ENCODE results near the gene STK32B.

Gene STK32B

DNA sequence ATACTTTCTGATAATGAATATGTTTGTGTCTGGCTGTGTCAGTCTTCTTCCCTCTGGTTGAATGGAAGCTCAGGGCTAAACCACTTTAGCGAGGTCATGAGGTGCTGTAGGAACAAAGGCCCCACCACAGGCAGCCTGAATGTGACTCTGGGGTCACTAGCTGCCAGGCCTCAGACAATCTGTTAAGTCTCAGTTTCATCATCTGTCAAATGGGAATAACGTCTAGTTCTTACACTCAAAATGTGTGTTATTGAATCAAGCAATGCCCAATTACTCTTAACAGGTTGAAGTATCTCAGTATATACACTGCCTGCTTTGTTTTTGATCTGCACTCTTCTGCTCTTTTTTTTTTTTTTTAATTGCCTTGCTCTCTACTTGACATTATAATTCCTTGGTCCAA lies 148.6 kb downstream of the STK32B start:
- TF ChIP-seq, protein P1, sequence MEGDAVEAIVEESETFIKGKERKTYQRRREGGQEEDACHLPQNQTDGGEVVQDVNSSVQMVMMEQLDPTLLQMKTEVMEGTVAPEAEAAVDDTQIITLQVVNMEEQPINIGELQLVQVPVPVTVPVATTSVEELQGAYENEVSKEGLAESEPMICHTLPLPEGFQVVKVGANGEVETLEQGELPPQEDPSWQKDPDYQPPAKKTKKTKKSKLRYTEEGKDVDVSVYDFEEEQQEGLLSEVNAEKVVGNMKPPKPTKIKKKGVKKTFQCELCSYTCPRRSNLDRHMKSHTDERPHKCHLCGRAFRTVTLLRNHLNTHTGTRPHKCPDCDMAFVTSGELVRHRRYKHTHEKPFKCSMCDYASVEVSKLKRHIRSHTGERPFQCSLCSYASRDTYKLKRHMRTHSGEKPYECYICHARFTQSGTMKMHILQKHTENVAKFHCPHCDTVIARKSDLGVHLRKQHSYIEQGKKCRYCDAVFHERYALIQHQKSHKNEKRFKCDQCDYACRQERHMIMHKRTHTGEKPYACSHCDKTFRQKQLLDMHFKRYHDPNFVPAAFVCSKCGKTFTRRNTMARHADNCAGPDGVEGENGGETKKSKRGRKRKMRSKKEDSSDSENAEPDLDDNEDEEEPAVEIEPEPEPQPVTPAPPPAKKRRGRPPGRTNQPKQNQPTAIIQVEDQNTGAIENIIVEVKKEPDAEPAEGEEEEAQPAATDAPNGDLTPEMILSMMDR (IDR thresholded peaks at IDR 0.05; ENCODE audit: low read depth, low read length): no peak
- no peak overlapping the region for H3K4me3 ChIP-seq (ENCODE audit: low read depth, low read length)

DNA sequence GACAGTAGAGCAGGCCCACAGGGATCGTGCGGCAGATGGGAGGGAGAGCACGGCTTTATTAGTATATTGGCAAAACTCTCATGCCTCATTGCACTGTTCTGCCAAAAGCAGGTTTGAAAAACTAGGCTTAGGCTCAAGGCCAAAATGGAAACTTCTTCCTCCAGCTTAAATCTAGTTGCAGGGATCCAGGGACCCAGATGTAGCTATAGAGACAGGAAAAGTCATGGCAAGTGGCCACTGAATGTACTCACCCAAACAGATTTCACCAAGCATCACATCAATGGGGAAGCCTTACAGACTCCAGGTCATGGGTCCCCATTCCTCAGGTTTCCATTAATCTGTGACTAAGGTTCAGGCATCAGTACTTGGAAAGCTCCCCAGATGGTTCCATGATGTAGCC lies 149.2 kb downstream of the STK32B start:
- TF ChIP-seq, protein P1 (IDR thresholded peaks at IDR 0.05; ENCODE audit: low read depth, low read length): no peak

DNA sequence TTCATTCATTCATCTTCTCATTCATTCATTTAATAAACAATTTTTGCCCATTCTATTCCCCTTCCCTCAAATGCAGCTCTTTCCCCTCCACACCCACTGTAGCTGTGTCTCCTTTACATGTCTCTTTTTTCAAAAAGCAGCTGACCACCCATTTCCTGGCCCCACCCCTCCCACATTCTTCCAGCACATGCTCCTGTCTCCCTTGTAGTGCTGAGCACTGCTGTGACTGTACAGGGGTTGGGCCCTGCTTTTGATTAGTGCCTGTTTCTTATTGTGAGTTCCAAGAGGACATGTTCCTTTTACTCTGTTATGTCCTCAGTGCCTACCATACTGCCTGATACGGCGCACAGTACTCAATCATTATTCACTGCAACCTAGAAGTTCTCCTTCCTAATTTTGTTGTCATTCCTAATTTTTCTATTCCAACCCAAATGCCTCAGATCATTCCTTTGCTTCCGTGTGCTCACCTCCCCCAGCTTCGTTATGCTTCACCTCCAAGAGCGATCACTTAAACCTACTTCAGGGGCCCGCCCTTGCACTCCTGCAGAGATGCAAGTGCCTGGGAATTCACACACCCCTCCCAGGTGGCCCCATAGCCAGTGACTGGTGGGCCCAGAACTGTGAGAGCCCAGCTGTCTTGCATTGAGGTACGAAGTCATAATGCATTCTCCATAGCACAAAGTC lies 152.2 kb downstream of the STK32B start:
- TF ChIP-seq, protein P1 (IDR thresholded peaks at IDR 0.05; ENCODE audit: low read depth, low read length): no peak
- no peak overlapping the region for H3K4me3 ChIP-seq (ENCODE audit: low read depth, low read length)

More for the DNA sequence above, 149.2 kb downstream of the STK32B start:
- H3K4me3 ChIP-seq (ENCODE audit: low read depth, low read length): no peak overlapping the region

DNA sequence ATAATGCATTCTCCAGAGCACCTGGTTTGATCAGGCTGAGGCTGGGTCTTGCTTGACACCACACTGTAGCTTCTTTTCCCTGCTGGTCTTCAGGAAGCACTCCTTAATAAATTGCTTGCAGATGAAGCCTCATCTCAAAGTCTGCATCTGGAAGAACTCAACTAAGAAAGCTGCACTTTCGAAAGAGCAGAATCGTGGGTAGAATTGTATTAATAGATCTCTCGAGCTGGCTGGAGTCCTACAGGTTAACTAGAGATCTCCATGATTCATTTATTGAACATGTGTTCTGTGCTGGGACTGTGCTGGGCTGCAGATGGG lies 152.7 kb downstream of the STK32B start:
- no peak overlapping the region for H3K4me3 ChIP-seq (ENCODE audit: low read depth, low read length)
- TF ChIP-seq, protein P1 (IDR thresholded peaks at IDR 0.05; ENCODE audit: low read depth, low read length): no peak

DNA sequence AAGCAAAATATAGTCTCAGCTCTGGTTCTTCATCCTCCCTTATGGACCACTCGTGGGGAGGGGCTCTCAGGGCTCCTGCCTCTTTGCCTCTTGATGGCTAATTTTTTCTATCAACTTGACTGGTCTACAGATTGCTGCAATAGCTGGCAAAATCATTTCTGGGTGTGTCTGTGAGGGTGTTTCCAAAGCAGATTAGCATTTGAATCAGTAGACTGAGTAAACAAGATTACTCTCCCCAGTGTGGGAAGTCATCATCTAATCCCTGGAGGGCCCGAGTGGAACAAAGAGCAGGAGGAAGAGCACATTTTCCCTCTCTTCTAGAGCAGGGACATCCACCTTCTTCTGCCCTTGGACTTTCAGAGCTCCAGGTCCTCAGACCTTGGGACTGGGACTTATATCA lies 153.5 kb downstream of the STK32B start:
- no peak overlapping the region for H3K4me3 ChIP-seq (ENCODE audit: low read depth, low read length)
- TF ChIP-seq, protein P1 (IDR thresholded peaks at IDR 0.05; ENCODE audit: low read depth, low read length): no peak

DNA sequence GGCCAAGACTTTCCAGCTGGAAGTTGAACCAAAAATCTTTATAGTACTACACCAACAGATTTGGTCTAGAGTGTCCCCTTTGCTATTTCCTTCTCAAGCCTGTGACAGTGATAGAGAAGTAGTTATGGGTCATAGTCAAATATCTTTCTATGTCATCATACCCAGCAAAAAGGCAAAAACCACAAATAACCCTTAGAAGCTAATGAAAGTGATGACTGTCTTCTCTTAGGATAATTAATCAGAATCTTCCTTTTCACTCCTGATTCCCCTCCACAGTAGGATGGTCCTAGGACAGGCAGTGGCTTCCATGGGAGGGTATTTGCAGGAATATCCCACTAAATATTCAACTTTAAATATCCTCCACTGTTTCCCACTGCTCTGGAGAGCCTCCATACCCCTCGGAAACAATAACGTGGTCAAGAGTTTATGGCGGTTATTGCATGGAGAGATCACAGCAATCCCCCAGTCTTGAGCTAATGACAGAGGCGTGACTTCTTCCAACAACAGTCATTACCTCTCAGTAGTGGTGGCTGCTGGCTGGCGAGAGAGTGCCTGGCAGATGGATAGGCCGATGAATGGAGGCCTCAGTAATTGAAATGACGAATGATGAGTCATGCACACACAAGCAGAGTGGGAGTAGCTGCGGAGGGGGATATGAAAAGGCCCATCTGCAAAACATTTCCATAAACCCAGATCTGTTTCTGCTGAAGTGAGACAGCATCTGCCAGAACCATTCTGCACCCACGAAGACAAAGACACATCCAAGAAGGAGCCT lies 154.9 kb downstream of the STK32B start:
- TF ChIP-seq, protein P1 (IDR thresholded peaks at IDR 0.05; ENCODE audit: low read depth, low read length): no peak
- H3K4me3 ChIP-seq (ENCODE audit: low read depth, low read length): no peak overlapping the region

DNA sequence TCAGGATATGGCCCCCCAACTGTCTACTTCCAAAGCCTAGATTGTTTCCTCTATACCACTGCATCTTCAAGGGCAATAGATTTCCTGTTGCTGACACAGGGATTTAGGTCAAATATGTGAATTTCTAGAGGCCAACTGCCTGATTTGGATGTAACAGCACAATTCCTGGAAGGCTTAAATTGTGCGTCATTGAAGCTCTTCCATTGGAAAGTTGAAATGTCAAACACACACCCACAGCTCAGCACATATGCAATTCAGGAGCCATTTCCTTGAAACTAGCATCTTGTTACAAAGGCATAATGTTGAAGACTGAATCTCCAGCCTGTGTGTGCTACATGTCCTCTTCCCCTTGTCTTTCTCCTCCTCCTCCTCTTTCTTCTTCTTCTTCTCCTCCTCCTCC lies 158.6 kb downstream of the STK32B start:
- no peak overlapping the region for H3K4me3 ChIP-seq (ENCODE audit: low read depth, low read length)
- TF ChIP-seq, protein P1 (IDR thresholded peaks at IDR 0.05; ENCODE audit: low read depth, low read length): no peak
